ENCODE data around the gene PTCD1. TPM values are rescaled to one million over a fixed set of nuclear protein-coding genes. Genes with fewer than 3 reads are reported as not detected.
"Not testable (repeated sequence)": the region's sequence is repeated elsewhere in the genome, so short reads cannot be mapped to it uniquely, and the experiment has no call there.

Gene PTCD1
- total and polyA plus RNA-seq, 2 of the 8 experiments (the other 6 are each of a cell fraction or from before 2014, with no cell fraction given), result 7.5 to 7.6 TPM

- not testable (repeated sequence) for H3K18ac ChIP-seq (ENCODE audit: extremely low read depth, low read length); H4K91ac ChIP-seq (replicated peaks; ENCODE audit: insufficient read length, low read length); H3K27ac ChIP-seq (ENCODE audit: low read depth, low read length); H4K20me1 ChIP-seq (replicated peaks in 1 of 2; ENCODE audit: control insufficient read depth in 1 of 2, insufficient read depth in 2 of 2, low read length in 2 of 2); H3K56ac ChIP-seq (replicated peaks; ENCODE audit: insufficient read length, low read depth, low read length); H3K23me2 ChIP-seq (ENCODE audit: low read depth, low read length); H3K4me2 ChIP-seq (ENCODE audit: insufficient read depth in 1 of 2, low read depth in 2 of 2, low read length in 2 of 2); H2AFZ ChIP-seq (ENCODE audit: low read length); H3K79me1 ChIP-seq (ENCODE audit: low read depth, low read length); H4K5ac ChIP-seq (ENCODE audit: insufficient read length, low read depth, low read length); H3K27me3 ChIP-seq (replicated peaks in 1 of 4; ENCODE audit: control insufficient read depth in 3 of 4, extremely low read depth in 1 of 4, insufficient read depth in 3 of 4, low read length in 3 of 4); FAIRE-seq; H2BK20ac ChIP-seq (ENCODE audit: low read length); H3K14ac ChIP-seq (ENCODE audit: insufficient read length); H3K23ac ChIP-seq (ENCODE audit: insufficient read length); H3K4ac ChIP-seq (replicated peaks; ENCODE audit: insufficient read length, low read depth, low read length); H3K4me1 ChIP-seq (replicated peaks in 1 of 4; ENCODE audit: control insufficient read depth in 3 of 4, insufficient read depth in 4 of 4, low read length in 3 of 4); H2BK12ac ChIP-seq (ENCODE audit: low read depth, low read length); H4K8ac ChIP-seq (ENCODE audit: extremely low read depth, insufficient read depth, low read length); H3K9ac ChIP-seq (replicated peaks in 1 of 4; ENCODE audit: extremely low read depth in 1 of 4, low read depth in 3 of 4, low read length in 3 of 4); H2BK120ac ChIP-seq (replicated peaks; ENCODE audit: low read depth, low read length); H2BK15ac ChIP-seq (ENCODE audit: low read length); H3K4me3 ChIP-seq (ENCODE audit: extremely low read depth in 1 of 4, insufficient read depth in 2 of 4, low read depth in 3 of 4, low read length in 4 of 4); H2BK5ac ChIP-seq (ENCODE audit: low read depth, low read length); H2AK5ac ChIP-seq (ENCODE audit: low read depth, low read length); H3K79me2 ChIP-seq (ENCODE audit: control insufficient read depth in 1 of 2, insufficient read depth in 2 of 2, low read length in 2 of 2); DNase-seq (ENCODE audit: low read depth in 1 of 2, low spot score in 2 of 2); H3K9me3 ChIP-seq (ENCODE audit: insufficient read depth in 2 of 2, low read depth in 1 of 2, low read length in 1 of 2)
- WGBS, 2 experiments (ENCODE audit: extremely low coverage in 1 of 2, insufficient coverage in 1 of 2, insufficient read length in 1 of 2, insufficient replicate concordance in 2 of 2, low coverage in 1 of 2, low lambda C conversion rate in 2 of 2, missing lambda C conversion rate in 1 of 2), result 91% methylated on average over 13 of the region's 13 CpGs; no CpG with 5 or more reads in 1 of the 2 experiments
- H3K36me3 ChIP-seq (ENCODE audit: control insufficient read depth in 2 of 4, insufficient read depth in 4 of 4, low read length in 3 of 4), result peaks cover 17 to 55% (median 44%) of the 10 kb centered on the region in 4 experiments
- CTCF ChIA-PET (ENCODE audit: partially characterized antibody), result interaction anchor here (1.1 kb wide), 1 partner anchor 33 kb away, joined by 3 read pairs; no protein-coding TSS in a partner anchor
- POLR2A ChIA-PET (ENCODE audit: partially characterized antibody), result interaction anchor here (1.3 to 3.5 kb wide), 2 partner anchors 9 to 22 kb away, joined by 4 to 18 read pairs; partner anchors contain the start of genes BUD31 and PDAP1
Measured at GRCh38 chr7:99431756-99432540, 6.7 kb downstream of the PTCD1 start.
